ENCODE measurements around the gene TDG. TPM values are rescaled to one million over a fixed set of nuclear protein-coding genes. Genes with fewer than 3 reads are reported as not detected.

The TDG gene
- total RNA-seq, 1 donor: 44.9 TPM

DNA sequence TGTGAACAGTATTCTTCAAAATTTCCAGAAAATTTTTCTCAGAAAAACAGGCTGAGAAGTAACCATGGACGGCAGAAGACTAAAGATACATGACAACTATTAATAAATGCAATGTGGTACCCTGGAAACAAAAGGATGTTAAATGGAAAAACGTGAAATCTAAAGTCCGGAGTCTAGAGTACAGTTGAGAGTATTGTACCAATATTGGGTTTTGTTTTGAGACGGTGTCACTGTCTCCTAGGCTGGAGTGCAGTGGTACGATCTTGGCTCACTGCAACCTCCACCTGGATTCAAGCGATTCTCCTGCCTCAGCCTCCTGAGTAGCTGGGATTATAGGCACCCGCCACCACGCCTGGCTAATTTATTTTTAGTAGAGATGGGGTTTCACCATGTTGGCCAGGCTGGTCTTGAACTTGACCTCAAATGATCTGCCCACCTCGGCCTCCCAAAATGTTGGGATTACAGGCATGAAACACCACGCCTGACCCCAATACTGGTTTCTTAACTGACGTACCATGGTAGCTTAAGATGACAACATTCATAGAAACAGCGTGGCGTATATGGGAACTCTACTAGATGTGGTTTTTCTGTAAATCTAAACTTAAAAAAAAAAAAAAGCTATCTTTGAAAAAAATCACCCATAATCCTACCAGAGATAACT, 16.8 kb upstream of the TDG start:
- Histone ChIP-seq H3K4me1 (ENCODE audit: insufficient read depth, low read length) (no peaks in the 10 kb centered on the region), H3K4me3 (ENCODE audit: low read length) (no peak overlapping the region), H3K9me3 (ENCODE audit: low read depth, low read length) (no peaks in the 10 kb centered on the region), H3K27me3 (ENCODE audit: insufficient read depth, low read length) (no peaks in the 10 kb centered on the region)

DNA sequence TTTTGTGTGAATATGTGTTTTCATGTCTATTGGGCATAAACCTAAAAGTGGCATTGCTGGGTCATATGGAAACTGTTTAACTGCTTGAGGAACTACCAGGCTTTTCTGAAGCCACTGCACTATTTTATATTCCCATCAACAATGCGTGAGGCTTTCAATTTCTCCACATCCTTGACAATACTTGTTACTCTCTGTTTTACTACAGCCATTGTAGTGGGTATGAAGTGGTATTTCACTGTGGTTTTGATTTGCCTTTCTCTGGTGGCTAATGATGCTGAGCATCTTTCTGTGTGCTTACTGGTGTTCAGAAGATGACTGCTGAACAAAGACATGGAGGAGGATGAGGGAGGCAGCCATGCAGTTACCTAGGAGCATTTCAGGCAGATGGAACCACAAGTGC, 13.2 kb upstream of the TDG start:
- no peaks in the 10 kb centered on the region for H3K9me3 ChIP-seq (ENCODE audit: low read depth, low read length)
- no peaks in the 10 kb centered on the region for H3K27me3 ChIP-seq (ENCODE audit: insufficient read depth, low read length)
- peaks cover 12% of the 10 kb centered on the region for H3K4me1 ChIP-seq (ENCODE audit: insufficient read depth, low read length)
- H3K4me3 ChIP-seq (ENCODE audit: low read length): no peak overlapping the region

- Histone ChIP-seq H3K4me1 (ENCODE audit: insufficient read depth, low read length) (peaks cover 14% of the 10 kb centered on the region), H3K4me3 (ENCODE audit: low read length) (peak overlapping the region; percentile 64), H3K9me3 (ENCODE audit: low read depth, low read length) (no peaks in the 10 kb centered on the region), H3K27me3 (ENCODE audit: insufficient read depth, low read length) (no peaks in the 10 kb centered on the region)
Measured at GRCh38 chr12:103955811-103956508, 9.7 kb upstream of the TDG start.

GRCh38 chr12:103956509-103957027, 9.1 kb upstream of the TDG start:
- Histone ChIP-seq H3K27me3 (ENCODE audit: insufficient read depth, low read length) (no peaks in the 10 kb centered on the region), H3K9me3 (ENCODE audit: low read depth, low read length) (no peaks in the 10 kb centered on the region), H3K4me1 (ENCODE audit: insufficient read depth, low read length) (peaks cover 14% of the 10 kb centered on the region), H3K4me3 (ENCODE audit: low read length) (peak overlapping the region; percentile 64)

DNA sequence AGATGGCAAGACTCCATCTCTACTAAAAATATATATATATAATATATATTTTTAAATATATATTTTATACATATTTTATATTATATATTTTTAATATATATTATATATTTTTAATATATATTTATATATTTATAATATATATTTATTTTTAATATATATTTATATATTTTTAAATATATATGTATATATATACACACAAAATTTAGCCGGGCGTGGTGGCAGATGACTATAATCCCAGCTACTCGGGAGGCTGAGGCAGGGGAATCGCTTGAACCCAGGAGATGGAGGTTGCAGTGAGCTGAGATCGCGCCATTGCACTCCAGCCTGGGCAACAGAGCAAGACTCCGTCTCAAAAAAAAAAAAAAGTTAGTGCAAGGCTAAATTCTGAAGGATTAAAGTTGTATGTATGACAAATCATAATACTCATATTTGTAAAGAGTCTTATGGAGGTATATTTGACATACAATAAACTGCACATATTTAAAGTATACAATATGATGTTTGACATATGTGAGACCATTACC, 7.7 kb upstream of the TDG start:
- H3K4me3 ChIP-seq (ENCODE audit: low read length): no peak overlapping the region
- H3K27me3 ChIP-seq (ENCODE audit: insufficient read depth, low read length): no peaks in the 10 kb centered on the region
- H3K9me3 ChIP-seq (ENCODE audit: low read depth, low read length): no peaks in the 10 kb centered on the region
- H3K4me1 ChIP-seq (ENCODE audit: insufficient read depth, low read length): peaks cover 14% of the 10 kb centered on the region

GRCh38 chr12:103958621-103959020, 7.1 kb upstream of the TDG start:
- Histone ChIP-seq H3K4me3 (ENCODE audit: low read length) (no peak overlapping the region), H3K4me1 (ENCODE audit: insufficient read depth, low read length) (peaks cover 14% of the 10 kb centered on the region), H3K9me3 (ENCODE audit: low read depth, low read length) (no peaks in the 10 kb centered on the region), H3K27me3 (ENCODE audit: insufficient read depth, low read length) (no peaks in the 10 kb centered on the region)

DNA sequence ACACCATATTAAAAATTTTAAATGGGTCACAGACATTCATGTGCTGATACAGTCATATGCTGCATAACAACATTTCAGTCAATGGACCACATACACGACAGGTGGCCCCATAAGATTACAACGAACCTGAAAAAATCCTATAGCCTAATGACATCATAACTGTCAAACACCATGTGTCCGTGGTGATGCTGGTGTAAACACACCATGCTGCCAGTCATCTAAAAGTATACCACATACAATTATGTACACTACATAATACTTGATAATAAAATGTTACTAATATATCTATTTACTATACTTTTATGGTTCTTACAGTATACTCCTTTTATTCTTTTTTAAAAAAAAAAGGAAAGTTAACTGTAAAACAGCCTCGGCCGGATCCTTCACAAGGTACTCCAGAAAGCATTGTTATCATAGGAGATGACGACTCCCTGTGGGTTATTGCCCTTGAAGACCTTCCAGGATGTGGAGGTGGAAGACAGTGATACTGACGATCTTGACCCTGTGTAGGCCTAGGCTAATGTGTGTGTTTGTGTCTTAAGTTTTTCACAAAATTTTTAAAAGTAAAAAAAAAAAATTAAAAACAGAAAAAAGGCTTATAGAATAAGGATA, 5.0 kb upstream of the TDG start:
- Histone ChIP-seq H3K9me3 (ENCODE audit: low read depth, low read length) (no peaks in the 10 kb centered on the region), H3K4me3 (ENCODE audit: low read length) (no peak overlapping the region), H3K4me1 (ENCODE audit: insufficient read depth, low read length) (peaks cover 27% of the 10 kb centered on the region), H3K27me3 (ENCODE audit: insufficient read depth, low read length) (no peaks in the 10 kb centered on the region)

DNA sequence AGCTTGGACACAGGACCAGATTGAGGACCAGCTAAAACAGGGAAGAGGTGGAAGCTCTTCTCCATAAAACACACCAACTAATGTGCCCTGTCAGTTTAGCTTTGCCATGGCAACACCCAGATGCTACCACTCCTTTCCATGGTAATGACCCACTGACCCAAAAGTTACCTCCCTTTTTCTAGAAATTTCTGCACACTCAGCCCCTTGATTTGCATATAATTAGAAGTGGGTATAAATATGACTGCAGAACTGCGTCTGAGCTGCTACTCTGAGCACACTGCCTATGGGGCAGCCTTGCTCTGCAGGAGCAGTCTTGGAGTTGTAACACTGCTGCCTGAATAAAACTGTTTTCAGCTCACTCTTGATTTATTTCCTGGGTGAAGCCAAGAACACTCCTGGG, 3.2 kb upstream of the TDG start:
- no peaks in the 10 kb centered on the region for H3K9me3 ChIP-seq (ENCODE audit: low read depth, low read length)
- H3K4me1 ChIP-seq (ENCODE audit: insufficient read depth, low read length): peaks cover 29% of the 10 kb centered on the region

GRCh38 chr12:103964805-103965204, 867 bp upstream of the TDG start:
- Histone ChIP-seq H3K4me1 (ENCODE audit: insufficient read depth, low read length) (peaks cover 42% of the 10 kb centered on the region), H3K4me3 (ENCODE audit: low read length) (peak overlapping the region; percentile 70), H3K27me3 (ENCODE audit: insufficient read depth, low read length) (no peaks in the 10 kb centered on the region), H3K9me3 (ENCODE audit: low read depth, low read length) (no peaks in the 10 kb centered on the region)

More for the DNA sequence above, 3.2 kb upstream of the TDG start:
- Histone ChIP-seq H3K27me3 (ENCODE audit: insufficient read depth, low read length) (no peaks in the 10 kb centered on the region), H3K4me3 (ENCODE audit: low read length) (no peak overlapping the region)

- H3K4me1 ChIP-seq (ENCODE audit: insufficient read depth, low read length): peaks cover 43% of the 10 kb centered on the region
- no peaks in the 10 kb centered on the region for H3K9me3 ChIP-seq (ENCODE audit: low read depth, low read length)
- H3K27me3 ChIP-seq (ENCODE audit: insufficient read depth, low read length): no peaks in the 10 kb centered on the region
- peak overlapping the region; percentile 70 for H3K4me3 ChIP-seq (ENCODE audit: low read length)
Measured at GRCh38 chr12:103965255-103965589, 450 bp upstream of the TDG start.

- Histone ChIP-seq H3K27me3 (ENCODE audit: insufficient read depth, low read length) (no peaks in the 10 kb centered on the region), H3K9me3 (ENCODE audit: low read depth, low read length) (no peaks in the 10 kb centered on the region), H3K4me1 (ENCODE audit: insufficient read depth, low read length) (peaks cover 46% of the 10 kb centered on the region), H3K4me3 (ENCODE audit: low read length) (peak overlapping the region; percentile 70)
Measured at GRCh38 chr12:103966736-103967135, 1.1 kb downstream of the TDG start.

DNA sequence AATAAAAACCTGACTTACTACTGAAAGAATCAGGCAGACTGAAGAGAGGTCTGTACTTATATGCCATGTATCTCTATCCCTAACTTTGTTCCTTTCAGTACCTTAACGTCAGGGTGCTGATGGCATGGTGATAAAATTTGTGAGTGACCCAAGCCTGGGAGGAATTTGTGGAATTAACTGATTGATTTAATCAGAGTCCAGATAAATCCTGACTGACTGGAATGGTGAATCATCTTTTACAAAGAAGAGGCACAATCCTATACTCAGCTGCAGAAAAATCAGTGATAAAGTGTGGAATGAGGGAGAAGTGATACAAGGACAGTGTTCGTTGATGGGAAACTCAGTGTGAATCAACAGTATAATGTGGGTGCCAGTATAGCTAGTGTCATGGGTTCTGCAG, 3.7 kb downstream of the TDG start:
- no peak overlapping the region for H3K4me3 ChIP-seq (ENCODE audit: low read length)
- no peaks in the 10 kb centered on the region for H3K27me3 ChIP-seq (ENCODE audit: insufficient read depth, low read length)
- no peaks in the 10 kb centered on the region for H3K9me3 ChIP-seq (ENCODE audit: low read depth, low read length)
- peaks cover 40% of the 10 kb centered on the region for H3K4me1 ChIP-seq (ENCODE audit: insufficient read depth, low read length)

DNA sequence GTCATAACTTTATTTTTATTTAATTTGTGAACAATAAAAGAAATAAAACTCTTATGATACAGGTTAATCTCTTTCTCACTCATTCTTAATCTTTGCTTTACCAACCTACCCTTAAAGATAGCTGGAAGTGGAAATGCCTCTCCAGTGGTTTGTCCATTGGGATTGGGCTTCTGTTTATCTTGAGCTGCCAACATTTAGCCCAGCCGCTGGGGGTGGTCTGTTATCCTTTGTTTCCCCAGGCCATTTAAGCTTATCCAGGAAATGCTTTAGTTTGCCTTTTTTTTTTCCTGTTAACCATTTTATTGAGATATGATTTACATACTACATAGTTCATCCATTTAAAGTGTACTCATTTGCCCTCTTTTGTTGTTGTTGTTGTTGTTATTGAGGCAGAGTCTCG, 8.2 kb downstream of the TDG start:
- H3K9me3 ChIP-seq (ENCODE audit: low read depth, low read length): no peaks in the 10 kb centered on the region
- no peak overlapping the region for H3K4me3 ChIP-seq (ENCODE audit: low read length)
- H3K27me3 ChIP-seq (ENCODE audit: insufficient read depth, low read length): no peaks in the 10 kb centered on the region
- peaks cover 15% of the 10 kb centered on the region for H3K4me1 ChIP-seq (ENCODE audit: insufficient read depth, low read length)

DNA sequence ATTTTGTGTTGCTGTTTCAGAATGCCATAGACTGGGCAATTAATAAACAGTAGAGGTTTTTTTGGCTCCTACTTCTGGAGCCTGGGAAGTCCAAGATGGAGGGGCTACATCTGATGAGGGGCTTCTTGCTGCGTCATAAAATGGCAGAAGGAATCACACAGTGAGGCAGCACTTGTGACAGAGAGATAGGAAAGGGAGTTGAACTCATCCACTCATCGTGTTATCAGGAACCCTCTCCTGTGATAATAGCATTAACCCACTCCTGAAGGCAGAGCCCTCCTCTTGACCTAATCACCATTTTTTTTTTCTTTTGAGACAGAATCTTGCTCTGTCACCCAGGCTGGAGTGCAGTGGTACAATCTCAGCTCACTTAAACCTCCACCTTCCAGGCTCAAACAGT, 9.7 kb downstream of the TDG start:
- Histone ChIP-seq H3K27me3 (ENCODE audit: insufficient read depth, low read length) (no peaks in the 10 kb centered on the region), H3K9me3 (ENCODE audit: low read depth, low read length) (no peaks in the 10 kb centered on the region)

GRCh38 chr12:103978384-103978982, 12.8 kb downstream of the TDG start:
- H3K4me1 ChIP-seq (ENCODE audit: insufficient read depth, low read length): peaks cover 5% of the 10 kb centered on the region
- H3K4me3 ChIP-seq (ENCODE audit: low read length): no peak overlapping the region
- H3K9me3 ChIP-seq (ENCODE audit: low read depth, low read length): no peaks in the 10 kb centered on the region
- no peaks in the 10 kb centered on the region for H3K27me3 ChIP-seq (ENCODE audit: insufficient read depth, low read length)

More for the DNA sequence above, 9.7 kb downstream of the TDG start:
- Histone ChIP-seq H3K4me1 (ENCODE audit: insufficient read depth, low read length) (peaks cover 7% of the 10 kb centered on the region), H3K4me3 (ENCODE audit: low read length) (no peak overlapping the region)
